Fibroblast of the aortic adventitia (primary cell): ENCODE data around the gene ST6GALNAC3. TPM values are rescaled to one million over a fixed set of nuclear protein-coding genes. Genes with fewer than 3 reads are reported as not detected.

Experiments
- DNase-seq: peaks from one replicate; pipeline ENCODE4 v3.0.0-alpha.2; 2010; ENCODE audit warnings: low read depth
- H3K4me3 ChIP-seq: 2 replicates; pipeline ENCODE4 v1.5.1; 2011; ENCODE audit warnings: low read depth, mild to moderate bottlenecking, control low read depth, low read length, moderate library complexity
- CTCF ChIP-seq: IDR thresholded peaks from 2 replicates; pipeline ENCODE4 v1.5.1; 2011; ENCODE audit warnings: mild to moderate bottlenecking, low read length, control low read depth, inconsistent platforms; ENCODE audit not compliant: insufficient read depth
- total RNA-seq: library from RNA; depleted of rRNA; stranded (reverse); fragments of >200 nt; gene quantifications from 2 replicates; pipeline ENCODE4 v1.2.3, GENCODE V29; 2012; ENCODE audit warnings: low replicate concordance

The ST6GALNAC3 gene
- total RNA-seq, 1 donor: 3.1 TPM

DNA sequence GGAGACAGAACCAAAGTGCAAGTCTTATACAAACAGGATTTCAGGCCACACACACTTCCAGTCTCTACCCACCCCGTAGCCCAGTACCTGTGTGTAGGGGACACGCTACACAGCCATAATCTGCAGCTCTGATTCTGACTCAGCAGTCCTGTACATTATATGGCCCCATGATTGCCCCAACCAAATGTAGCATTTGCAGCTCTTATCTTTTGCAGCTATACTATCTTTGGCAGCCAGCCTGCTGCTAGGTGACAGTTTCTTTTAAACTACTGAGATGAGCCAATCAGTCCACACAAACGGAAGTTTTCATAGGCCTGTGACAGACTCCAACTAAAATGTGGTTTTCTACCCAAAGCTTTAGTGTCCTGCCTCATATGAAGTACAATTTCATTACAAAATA lies 533.2 kb downstream of the ST6GALNAC3 start:
- no peak for TF ChIP-seq CTCF
- DNase-seq: no peak
- H3K4me3 ChIP-seq: no peak overlapping the region

- no peak for DNase-seq
- no peak overlapping the region for H3K4me3 ChIP-seq
- no peak for TF ChIP-seq CTCF
Observed at GRCh38 chr1:76611770-76612445, 537.4 kb downstream of the ST6GALNAC3 start.

- TF ChIP-seq CTCF: no peak
- no peak overlapping the region for H3K4me3 ChIP-seq
- no peak for DNase-seq
Observed at GRCh38 chr1:76613886-76614285, 539.3 kb downstream of the ST6GALNAC3 start.

DNA sequence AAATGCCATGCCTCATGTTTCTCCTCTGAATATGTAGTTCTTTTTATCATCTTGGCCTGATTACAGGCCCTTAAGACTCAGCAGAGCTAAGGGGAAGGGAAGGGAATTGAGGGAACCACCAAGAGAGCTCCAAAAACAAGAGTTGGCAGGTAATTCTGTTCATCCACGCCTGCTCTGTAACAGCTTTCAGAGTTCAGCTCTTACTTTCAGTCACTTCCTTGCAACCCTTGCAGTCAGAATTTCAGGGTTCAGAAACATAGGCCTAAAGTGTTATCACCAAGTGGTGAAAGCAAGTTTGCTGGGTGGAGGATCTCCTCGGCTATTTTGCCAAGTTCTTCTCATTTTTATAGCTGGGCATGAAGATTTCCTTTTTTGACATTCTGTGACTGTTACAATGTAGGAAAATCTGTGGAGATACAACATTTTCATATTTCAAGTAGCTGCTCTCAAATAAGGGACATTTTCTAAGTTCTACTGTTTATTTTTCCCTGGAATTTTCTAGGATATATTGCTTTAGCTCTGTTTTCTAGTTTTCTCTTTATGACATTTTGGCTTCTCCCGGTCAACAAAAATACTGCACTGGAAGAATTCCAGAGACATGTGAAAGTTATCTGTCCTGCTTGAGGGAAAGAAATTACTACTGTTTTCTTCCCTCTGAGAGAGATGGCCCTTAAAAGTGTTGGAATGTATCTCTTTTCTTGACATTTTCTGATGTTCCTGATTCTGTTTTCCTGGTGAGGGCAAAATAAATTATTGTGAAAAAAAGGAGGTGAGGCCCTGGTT lies 540.9 kb downstream of the ST6GALNAC3 start:
- TF ChIP-seq CTCF: no peak
- H3K4me3 ChIP-seq: no peak overlapping the region
- DNase-seq: no peak

DNA sequence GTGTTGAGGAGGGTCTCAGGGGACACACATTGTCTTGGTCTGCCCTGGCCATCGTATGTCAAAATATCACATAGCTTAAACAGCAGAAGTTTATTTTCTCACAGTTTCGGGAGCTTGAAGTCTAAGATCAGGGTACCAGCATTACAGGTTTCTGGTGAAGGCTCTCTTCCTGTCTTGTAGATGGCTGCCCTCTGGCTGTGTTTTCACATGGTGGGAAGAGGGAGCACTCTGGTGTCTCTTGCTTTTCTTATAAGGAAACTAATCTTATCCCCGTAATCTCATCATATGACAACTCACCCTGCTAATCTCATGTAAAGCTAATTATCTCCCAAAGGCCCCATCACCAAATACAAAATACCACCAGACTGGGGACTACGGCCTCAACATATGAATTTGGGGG lies 545.8 kb downstream of the ST6GALNAC3 start:
- no peak for DNase-seq
- TF ChIP-seq CTCF: no peak
- no peak overlapping the region for H3K4me3 ChIP-seq

GRCh38 chr1:76622774-76623528 lies 548.4 kb downstream of the ST6GALNAC3 start:
- no peak for TF ChIP-seq CTCF
- H3K4me3 ChIP-seq: no peak overlapping the region

More at GRCh38 chr1:76622774-76623528, 548.4 kb downstream of the ST6GALNAC3 start:
- DNase-seq: no peak
